K562 (cell line): ENCODE results near the gene SND1. TPM values are rescaled to one million over a fixed set of nuclear protein-coding genes. Genes with fewer than 3 reads are reported as not detected.

ENCODE experiments used
- ATAC-seq: fragments of 200-7000 bp; cut with Tn5 transposase; 3 replicates; pipeline ENCODE4 v1.9.1; 2020; ENCODE audit warnings: moderate library complexity
- BruUV-seq: library from RNA; stranded (reverse); fragments of 400-500 nt; replicated peaks from 2 replicates; lab custom pipeline; 2021; lab: Mats Ljungman, UMichigan
- CTCF ChIA-PET: fragments of 300-600 bp; formaldehyde crosslinking; extraction: SDS; loops from one replicate; lab custom pipeline; 2021; ENCODE audit warnings: low intra/inter-chr PET ratio; lab: Yijun Ruan, JAX
- POLR2A ChIA-PET: fragments of 300-600, 350-650 bp; sonication (Branson Sonifier 250); formaldehyde crosslinking; extraction: SDS; loops from one replicate; lab custom pipeline; 2021; ENCODE audit warnings: antibody characterized with exemption, inconsistent platforms; lab: Yijun Ruan, JAX
- DNase-seq, 4 experiments: peaks; one replicate each; pipeline versions ENCODE4 v3.0.0 to v3.0.0-alpha.2; 2011 to 2018; ENCODE audit warnings: low spot score in 3 of 4, mixed read lengths in 3 of 4; ENCODE audit errors: extremely low read depth in 1 of 4
- FAIRE-seq: peaks from 2 replicates; lab custom pipeline; 2011; peaks lifted over from hg19 to GRCh38; lab: Jason Lieb, UNC
- H2AFZ ChIP-seq: 2 replicates; pipeline ENCODE4 v1.6.0; 2011; ENCODE audit warnings: low read depth, low read length, control low read depth, inconsistent platforms
- H3K27ac ChIP-seq: fragments of 200-600 bp; 3 replicates; pipeline ENCODE4 v1.8.0; 2011; ENCODE audit warnings: low read depth, mild to moderate bottlenecking, control low read depth, inconsistent platforms, low read length, moderate library complexity, mixed read lengths; ENCODE audit errors: extremely low read depth
- H3K27me3 ChIP-seq, 2 experiments: fragments of 300-600 bp in 1 of 2; 2 replicates in 1 of 2; 3 replicates in 1 of 2; pipeline versions ENCODE4 v1.6.0 to v1.8.0; 2011; ENCODE audit warnings: inconsistent platforms in 2 of 2, low read length in 2 of 2, mild to moderate bottlenecking in 1 of 2, mixed read lengths in 1 of 2, moderate library complexity in 1 of 2; ENCODE audit not compliant: control insufficient read depth in 2 of 2, insufficient read depth in 2 of 2
- H3K36me3 ChIP-seq: fragments of 300-600 bp; 3 replicates; pipeline ENCODE4 v1.8.0; 2011; ENCODE audit warnings: mild to moderate bottlenecking, low read length, inconsistent platforms; ENCODE audit not compliant: control insufficient read depth, insufficient read depth
- H3K4me1 ChIP-seq, 2 experiments: fragments of 200-600 bp in 1 of 2; replicated peaks in 1 of 2; 2 replicates in 1 of 2; 3 replicates in 1 of 2; pipeline versions ENCODE4 v1.5.1 to v1.8.0; 2011; ENCODE audit warnings: inconsistent platforms in 2 of 2, low read length in 2 of 2, mild to moderate bottlenecking in 1 of 2, mixed read lengths in 1 of 2, moderate library complexity in 1 of 2; ENCODE audit not compliant: control insufficient read depth in 2 of 2, insufficient read depth in 2 of 2
- H3K4me2 ChIP-seq: 2 replicates; pipeline ENCODE4 v1.6.1; 2011; ENCODE audit warnings: low read length, control low read depth, inconsistent platforms, mixed read lengths; ENCODE audit not compliant: insufficient read depth
- H3K4me3 ChIP-seq: fragments of 200-600 bp; sonication (generic), shearing (Covaris generic); 2 replicates; pipeline ENCODE4 v1.5.1; 2016; ENCODE audit warnings: control low read depth, inconsistent platforms
- H3K79me2 ChIP-seq: fragments of 200-600 bp; 3 replicates; pipeline ENCODE4 v1.8.0; 2011; ENCODE audit warnings: low read length, inconsistent platforms; ENCODE audit not compliant: control insufficient read depth, insufficient read depth
- H3K9ac ChIP-seq, 2 experiments: 2 replicates each; pipeline versions ENCODE4 v1.6.0 to v1.6.1; 2011; ENCODE audit warnings: low read depth in 2 of 2, low read length in 2 of 2, control low read depth in 1 of 2, inconsistent platforms in 1 of 2, mild to moderate bottlenecking in 1 of 2, mixed read lengths in 1 of 2; ENCODE audit not compliant: insufficient read depth in 1 of 2
- H3K9me1 ChIP-seq: one replicate; pipeline ENCODE4 v1.6.0; 2011; ENCODE audit warnings: inconsistent platforms, mild to moderate bottlenecking, low read length, moderate library complexity; ENCODE audit not compliant: control insufficient read depth, insufficient read depth
- H3K9me3 ChIP-seq: replicated peaks from 2 replicates; pipeline ENCODE4 v1.5.1; 2011; ENCODE audit warnings: low read depth, low read length, inconsistent platforms; ENCODE audit not compliant: control insufficient read depth, insufficient read depth
- H4K20me1 ChIP-seq: replicated peaks from 2 replicates; pipeline ENCODE4 v1.6.1; 2011; ENCODE audit warnings: low read length, inconsistent platforms, mixed read lengths; ENCODE audit not compliant: control insufficient read depth, insufficient read depth
- ATF7 ChIP-seq: fragments of 450-650 bp; IDR thresholded peaks from 2 replicates; pipeline ENCODE4 v1.7.1; 2014; ENCODE audit warnings: mild to moderate bottlenecking, moderate library complexity
- GABPA ChIP-seq: fragments of 200-800 bp; sonication (Bioruptor generic); conservative IDR thresholded peaks from 2 replicates; pipeline ENCODE4 v1.6.1; 2016; ENCODE audit warnings: low read depth, missing genetic modification characterization, missing compliant biosample characterization
- GABPB1 ChIP-seq: sonication (generic); formaldehyde crosslinking; IDR thresholded peaks from 2 replicates; pipeline ENCODE4 v1.8.0; 2022; ENCODE audit warnings: mild to moderate bottlenecking, missing genetic modification reagents
- MAFG ChIP-seq: fragments of 450-650 bp; conservative IDR thresholded peaks from 2 replicates; pipeline ENCODE4 v1.6.1; 2016; ENCODE audit warnings: missing genetic modification characterization, missing compliant biosample characterization
- PTBP1 ChIP-seq: fragments of 200-400 bp; formaldehyde crosslinking; IDR thresholded peaks from 2 replicates; pipeline ENCODE4 v1.6.1; 2017; ENCODE audit warnings: low read depth, low read length
- RB1 ChIP-seq: fragments of 450-650 bp; IDR thresholded peaks from 2 replicates; pipeline ENCODE4 v1.6.1; 2017; ENCODE audit warnings: low read depth, mild to moderate bottlenecking
- RBM15 ChIP-seq: fragments of 200-400 bp; formaldehyde crosslinking; IDR thresholded peaks from 2 replicates; pipeline ENCODE4 v1.6.1; 2018; ENCODE audit warnings: mild to moderate bottlenecking, low read length, moderate library complexity; ENCODE audit not compliant: insufficient read depth
- SMAD3 ChIP-seq: fragments of 450-650 bp; formaldehyde crosslinking; conservative IDR thresholded peaks from 2 replicates; pipeline ENCODE4 v1.4.0; 2020; ENCODE audit warnings: mild to moderate bottlenecking
- ZNF584 ChIP-seq: fragments of 200-800 bp; sonication (Bioruptor generic); IDR thresholded peaks from 2 replicates; pipeline ENCODE4 v1.6.1; 2016; ENCODE audit warnings: low read depth, mild to moderate bottlenecking, missing genetic modification characterization, missing compliant biosample characterization
- WGBS: fragments of 100-300 bp; shearing (Covaris generic); methylation state at CpG from one replicate; pipeline ENCODE4 v1.1.6; 2016; ENCODE audit warnings: low coverage, mixed read lengths; ENCODE audit not compliant: insufficient coverage; ENCODE audit errors: missing lambda C conversion rate; 5-methylcytosine and 5-hydroxymethylcytosine counted together
- in situ Hi-C: fragments of 300-500 bp; cut with MboI; formaldehyde crosslinking; loops from 4 replicates; pipeline ENCODE4 v1.15.0; 2018; ENCODE audit warnings: inconsistent platforms, mixed read lengths
- intact Hi-C: fragments of 100-400 bp; cut with micrococcal nuclease; formaldehyde crosslinking; loops from 2 replicates; pipeline ENCODE4 v1.14.2; 2022
- polyA plus RNA-seq, 8 experiments: library from polyadenylated mRNA; depleted of rRNA in 4 of 8; stranded (reverse) in 5 of 8; unstranded in 3 of 8; fragments of >200 nt; fragmentation: Nextera tagmentation in 2 of 8; fragmentation: Illumina TruSeq in 1 of 8; extraction: Ambion mirVana in 2 of 8; extraction: Trizol in 1 of 8; gene quantifications; 2 replicates each; pipeline versions ENCODE4 v1.2.1 to v1.2.3, GENCODE V29; 2011 to 2014; ENCODE audit warnings: inconsistent platforms in 1 of 8, missing spikeins in 1 of 8
- total RNA-seq, 7 experiments: library from RNA; depleted of rRNA in 6 of 7; stranded (reverse); fragments of >200 nt in 6 of 7; fragmentation: Illumina TruSeq in 2 of 7; extraction: Trizol in 2 of 7; gene quantifications; 2 replicates each; pipeline versions ENCODE4 v1.2.1 to v1.2.3, GENCODE V29; 2011 to 2021; ENCODE audit warnings: low replicate concordance in 1 of 7
- TF ChIP-seq, protein P1 (sequence below), 2 experiments: fragments of 150-350 bp in 1 of 2; IDR thresholded peaks; 2 replicates each; pipeline ENCODE4 v1.6.1; 2012 to 2016; ENCODE audit warnings: low read depth in 2 of 2, low read length in 2 of 2, mild to moderate bottlenecking in 1 of 2, moderate library complexity in 1 of 2
- TF ChIP-seq, protein P2 (sequence below), 2 experiments: fragments of 450-650 bp in 1 of 2; sonication (generic) in 1 of 2; formaldehyde crosslinking in 1 of 2; IDR thresholded peaks in 1 of 2; conservative IDR thresholded peaks in 1 of 2; 2 replicates each; pipeline versions ENCODE4 v1.6.1 to v1.8.1; 2016 to 2023; ENCODE audit warnings: mild to moderate bottlenecking in 2 of 2, moderate library complexity in 2 of 2, inconsistent platforms in 1 of 2, missing genetic modification reagents in 1 of 2
- TF ChIP-seq, protein P3 (sequence below): fragments of 250-450 bp; sonication (Bioruptor Pico); IDR thresholded peaks from 2 replicates; pipeline ENCODE4 v1.4.0; 2020; ENCODE audit warnings: mild to moderate bottlenecking, moderate library complexity

The SND1 gene
- total and polyA plus RNA-seq, 9 of the 15 experiments (the other 6 are each of a cell fraction or from before 2014, with no cell fraction given): 46.5 to 307 (median 191) TPM

DNA sequence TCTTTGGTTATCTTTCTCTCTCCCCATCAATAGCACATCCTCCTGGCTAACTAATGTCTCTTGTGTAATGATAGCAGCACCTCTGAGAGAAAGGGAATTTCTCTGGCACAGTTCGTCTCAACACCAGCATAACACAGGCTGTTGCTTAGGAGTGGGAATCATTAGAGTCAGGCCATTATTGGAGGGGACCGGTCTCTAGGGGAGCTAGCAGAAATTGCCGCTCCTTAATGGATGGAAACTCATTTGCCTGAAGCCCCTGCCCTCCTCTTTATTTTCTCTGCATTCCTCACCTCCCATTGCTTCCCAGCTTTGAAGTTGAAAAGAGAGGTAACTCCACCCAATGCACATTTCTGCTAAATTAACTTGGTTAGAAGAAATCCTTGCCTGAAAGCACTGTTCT lies 367.3 kb downstream of the SND1 start:
- ATAC-seq: no peak
- H2AFZ ChIP-seq: no peak overlapping the region
- H3K27me3 ChIP-seq: no peaks in the 10 kb centered on the region
- TF ChIP-seq MAFG (tag) (no peak), ATF7 (no peak), RBM15 (no peak), ZNF584 (CRISPR knock-in tag) (no peak), SMAD3 (CRISPR knock-in tag) (no peak), GABPA (tag) (no peak), RB1 (no peak), GABPB1 (CRISPR knock-in tag) (no peak), PTBP1 (no peak)
- TF ChIP-seq, protein P1, sequence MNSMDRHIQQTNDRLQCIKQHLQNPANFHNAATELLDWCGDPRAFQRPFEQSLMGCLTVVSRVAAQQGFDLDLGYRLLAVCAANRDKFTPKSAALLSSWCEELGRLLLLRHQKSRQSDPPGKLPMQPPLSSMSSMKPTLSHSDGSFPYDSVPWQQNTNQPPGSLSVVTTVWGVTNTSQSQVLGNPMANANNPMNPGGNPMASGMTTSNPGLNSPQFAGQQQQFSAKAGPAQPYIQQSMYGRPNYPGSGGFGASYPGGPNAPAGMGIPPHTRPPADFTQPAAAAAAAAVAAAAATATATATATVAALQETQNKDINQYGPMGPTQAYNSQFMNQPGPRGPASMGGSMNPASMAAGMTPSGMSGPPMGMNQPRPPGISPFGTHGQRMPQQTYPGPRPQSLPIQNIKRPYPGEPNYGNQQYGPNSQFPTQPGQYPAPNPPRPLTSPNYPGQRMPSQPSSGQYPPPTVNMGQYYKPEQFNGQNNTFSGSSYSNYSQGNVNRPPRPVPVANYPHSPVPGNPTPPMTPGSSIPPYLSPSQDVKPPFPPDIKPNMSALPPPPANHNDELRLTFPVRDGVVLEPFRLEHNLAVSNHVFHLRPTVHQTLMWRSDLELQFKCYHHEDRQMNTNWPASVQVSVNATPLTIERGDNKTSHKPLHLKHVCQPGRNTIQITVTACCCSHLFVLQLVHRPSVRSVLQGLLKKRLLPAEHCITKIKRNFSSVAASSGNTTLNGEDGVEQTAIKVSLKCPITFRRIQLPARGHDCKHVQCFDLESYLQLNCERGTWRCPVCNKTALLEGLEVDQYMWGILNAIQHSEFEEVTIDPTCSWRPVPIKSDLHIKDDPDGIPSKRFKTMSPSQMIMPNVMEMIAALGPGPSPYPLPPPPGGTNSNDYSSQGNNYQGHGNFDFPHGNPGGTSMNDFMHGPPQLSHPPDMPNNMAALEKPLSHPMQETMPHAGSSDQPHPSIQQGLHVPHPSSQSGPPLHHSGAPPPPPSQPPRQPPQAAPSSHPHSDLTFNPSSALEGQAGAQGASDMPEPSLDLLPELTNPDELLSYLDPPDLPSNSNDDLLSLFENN (IDR thresholded peaks at IDR 0.05; ENCODE audit: low read depth in 2 of 2, low read length in 2 of 2): no peak
- TF ChIP-seq, protein P2, sequence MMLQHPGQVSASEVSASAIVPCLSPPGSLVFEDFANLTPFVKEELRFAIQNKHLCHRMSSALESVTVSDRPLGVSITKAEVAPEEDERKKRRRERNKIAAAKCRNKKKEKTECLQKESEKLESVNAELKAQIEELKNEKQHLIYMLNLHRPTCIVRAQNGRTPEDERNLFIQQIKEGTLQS (IDR thresholded peaks at IDR 0.05): no peak
- TF ChIP-seq, protein P2 (CRISPR knock-in tag; conservative IDR thresholded peaks at IDR 0.05): no peak
- TF ChIP-seq, protein P3, sequence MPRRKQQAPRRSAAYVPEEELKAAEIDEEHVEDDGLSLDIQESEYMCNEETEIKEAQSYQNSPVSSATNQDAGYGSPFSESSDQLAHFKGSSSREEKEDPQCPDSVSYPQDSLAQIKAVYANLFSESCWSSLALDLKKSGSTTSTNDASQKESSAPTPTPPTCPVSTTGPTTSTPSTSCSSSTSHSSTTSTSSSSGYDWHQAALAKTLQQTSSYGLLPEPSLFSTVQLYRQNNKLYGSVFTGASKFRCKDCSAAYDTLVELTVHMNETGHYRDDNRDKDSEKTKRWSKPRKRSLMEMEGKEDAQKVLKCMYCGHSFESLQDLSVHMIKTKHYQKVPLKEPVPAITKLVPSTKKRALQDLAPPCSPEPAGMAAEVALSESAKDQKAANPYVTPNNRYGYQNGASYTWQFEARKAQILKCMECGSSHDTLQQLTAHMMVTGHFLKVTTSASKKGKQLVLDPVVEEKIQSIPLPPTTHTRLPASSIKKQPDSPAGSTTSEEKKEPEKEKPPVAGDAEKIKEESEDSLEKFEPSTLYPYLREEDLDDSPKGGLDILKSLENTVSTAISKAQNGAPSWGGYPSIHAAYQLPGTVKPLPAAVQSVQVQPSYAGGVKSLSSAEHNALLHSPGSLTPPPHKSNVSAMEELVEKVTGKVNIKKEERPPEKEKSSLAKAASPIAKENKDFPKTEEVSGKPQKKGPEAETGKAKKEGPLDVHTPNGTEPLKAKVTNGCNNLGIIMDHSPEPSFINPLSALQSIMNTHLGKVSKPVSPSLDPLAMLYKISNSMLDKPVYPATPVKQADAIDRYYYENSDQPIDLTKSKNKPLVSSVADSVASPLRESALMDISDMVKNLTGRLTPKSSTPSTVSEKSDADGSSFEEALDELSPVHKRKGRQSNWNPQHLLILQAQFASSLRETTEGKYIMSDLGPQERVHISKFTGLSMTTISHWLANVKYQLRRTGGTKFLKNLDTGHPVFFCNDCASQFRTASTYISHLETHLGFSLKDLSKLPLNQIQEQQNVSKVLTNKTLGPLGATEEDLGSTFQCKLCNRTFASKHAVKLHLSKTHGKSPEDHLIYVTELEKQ: no peak
- no peak for DNase-seq
- POLR2A ChIA-PET: no interaction called here
- H3K4me3 ChIP-seq: no peak overlapping the region
- no peak overlapping the region for H3K27ac ChIP-seq
- H3K79me2 ChIP-seq: no peaks in the 10 kb centered on the region
- no peak overlapping the region for H3K4me2 ChIP-seq
- intact Hi-C loops: no loop called here
- CTCF ChIA-PET: interaction anchor here (1.4 to 1.7 kb wide), 2 partner anchors 190 to 311 kb away, joined by 5 to 6 read pairs; no protein-coding TSS in a partner anchor
- H4K20me1 ChIP-seq: no peaks in the 10 kb centered on the region
- FAIRE-seq: no peak
- H3K9ac ChIP-seq: no peak overlapping the region
- BruUV-seq: no TSS peak
- WGBS: 91% methylated on average over 3 of the region's 3 CpGs
- in situ Hi-C loops: no loop called here
- peaks cover 0 to 8% of the 10 kb centered on the region in 2 experiments; a peak in 3 of 5 replicates for H3K4me1 ChIP-seq
- peaks cover 66% of the 10 kb centered on the region for H3K36me3 ChIP-seq
- H3K9me3 ChIP-seq: no peaks in the 10 kb centered on the region
- peaks cover 11% of the 10 kb centered on the region for H3K9me1 ChIP-seq
